HG03469 (cell line): ENCODE measurements around the gene SFXN3.

Source experiments
- ATAC-seq: cut with Tn5 transposase; IDR thresholded peaks from one replicate; pipeline ENCODE4 v1.9.1; 2021; ENCODE audit warnings: mild to moderate bottlenecking, moderate library complexity, moderate number of reproducible peaks; ENCODE audit not compliant: unreplicated experiment

SFXN3 gene

DNA sequence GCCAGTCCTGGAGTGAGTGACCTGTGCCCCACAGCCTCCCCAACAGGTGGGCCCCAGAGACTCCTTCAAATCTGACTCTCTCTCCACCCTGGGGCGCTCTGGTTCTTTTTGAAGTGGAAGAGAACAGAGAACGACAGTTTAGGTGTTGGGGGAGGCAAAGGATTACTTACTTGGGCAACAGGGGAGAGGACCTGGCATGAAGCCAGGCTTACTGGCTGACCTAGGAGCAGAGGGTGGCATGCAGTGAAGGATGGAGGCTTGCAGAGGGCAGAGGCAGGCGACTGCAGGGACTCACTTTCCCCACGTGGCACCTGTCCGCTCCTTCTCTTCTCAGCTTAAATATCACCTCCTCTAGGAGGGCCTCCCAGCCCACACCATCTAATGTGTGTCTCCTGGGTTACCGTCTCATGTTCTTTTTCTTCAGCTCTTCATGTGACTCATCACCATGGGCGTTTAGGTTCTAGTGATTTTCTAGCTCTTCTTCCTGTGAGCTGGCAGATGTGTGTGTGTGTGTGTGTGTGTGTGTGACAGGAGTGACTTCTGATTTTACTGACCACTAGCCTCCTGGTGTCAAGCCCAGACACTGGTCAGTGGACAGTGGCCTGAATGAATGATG lies 16.0 kb upstream of the SFXN3 start:
- ATAC-seq: no peak

GRCh38 chr10:101015582-101015973 lies 15.5 kb upstream of the SFXN3 start:
- no peak for ATAC-seq

- ATAC-seq: no peak
Measured at GRCh38 chr10:101016814-101017213, 14.2 kb upstream of the SFXN3 start.

DNA sequence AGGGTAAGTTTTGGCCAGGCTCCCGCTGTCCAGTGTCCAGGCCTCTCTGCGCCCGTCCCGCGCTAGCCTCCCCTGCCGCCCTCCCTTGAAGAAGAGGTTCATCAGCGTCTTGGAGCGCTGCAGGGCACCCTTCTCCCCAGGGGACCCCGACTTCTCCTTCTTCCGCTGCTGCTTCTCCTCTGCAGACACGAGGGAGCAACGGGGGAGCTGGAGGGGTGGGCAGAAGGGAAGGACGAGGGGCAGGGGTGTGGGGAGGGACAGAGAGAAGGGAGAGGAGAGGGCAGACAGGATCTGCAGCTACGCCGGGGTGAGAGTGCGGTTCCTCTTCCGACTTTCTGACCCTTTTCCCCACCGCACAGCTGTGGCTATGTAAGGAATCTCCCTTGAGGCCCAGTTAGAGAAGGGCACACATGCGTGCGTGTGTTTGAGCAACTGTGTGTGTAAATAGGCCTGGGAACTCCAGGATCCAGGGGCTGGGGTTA lies 12.9 kb upstream of the SFXN3 start:
- no peak for ATAC-seq

- no peak for ATAC-seq
Measured at GRCh38 chr10:101018600-101019439, 12.2 kb upstream of the SFXN3 start.

DNA sequence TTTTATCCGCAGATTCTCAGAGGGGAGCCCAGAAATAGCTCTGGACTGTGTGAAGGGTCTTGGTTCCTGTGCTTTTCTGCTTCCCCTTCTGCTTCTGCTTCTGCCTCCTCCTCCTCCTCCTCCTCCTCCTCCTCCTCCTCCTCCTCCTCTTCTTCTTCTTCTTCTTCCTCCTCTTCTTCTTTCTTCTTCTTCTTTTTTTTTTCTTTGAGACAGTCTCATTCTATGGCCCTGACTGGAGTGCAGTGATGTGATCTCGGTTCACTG lies 11.7 kb upstream of the SFXN3 start:
- ATAC-seq: no peak

DNA sequence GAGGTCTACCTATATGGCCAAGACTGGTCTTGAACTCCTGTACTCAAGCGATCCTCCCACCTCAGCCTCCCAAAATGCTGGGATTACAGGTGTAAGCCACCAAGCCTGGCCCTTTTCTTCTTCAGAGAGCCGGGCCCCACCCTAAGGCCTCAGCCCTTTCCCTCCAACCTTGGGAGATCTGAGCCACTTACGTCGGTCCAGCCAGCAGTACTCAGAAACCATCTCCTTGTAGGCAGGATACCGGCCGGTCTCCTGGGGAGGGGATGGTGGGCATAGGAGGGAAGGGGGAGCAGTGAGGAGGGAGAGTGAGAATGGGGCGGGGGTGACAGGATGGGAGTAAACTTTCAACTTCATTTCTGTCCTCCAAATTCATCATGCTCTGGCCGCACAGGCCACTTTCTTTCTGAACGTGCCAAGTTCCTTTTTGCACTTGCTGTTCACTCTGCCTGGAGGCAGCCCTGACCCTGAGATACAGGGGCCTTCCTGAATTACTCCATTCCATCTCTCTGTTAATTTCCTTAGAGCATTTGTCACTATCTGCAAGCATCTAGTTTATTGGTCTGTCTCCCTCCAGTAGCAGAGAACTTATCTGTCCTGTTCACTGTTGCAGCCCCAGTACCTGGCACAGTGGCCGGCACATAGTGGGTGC lies 10.5 kb upstream of the SFXN3 start:
- ATAC-seq: no peak

GRCh38 chr10:101021239-101021638 lies 9.8 kb upstream of the SFXN3 start:
- ATAC-seq: no peak

- no peak for ATAC-seq
Measured at GRCh38 chr10:101021692-101022251, 9.3 kb upstream of the SFXN3 start.

DNA sequence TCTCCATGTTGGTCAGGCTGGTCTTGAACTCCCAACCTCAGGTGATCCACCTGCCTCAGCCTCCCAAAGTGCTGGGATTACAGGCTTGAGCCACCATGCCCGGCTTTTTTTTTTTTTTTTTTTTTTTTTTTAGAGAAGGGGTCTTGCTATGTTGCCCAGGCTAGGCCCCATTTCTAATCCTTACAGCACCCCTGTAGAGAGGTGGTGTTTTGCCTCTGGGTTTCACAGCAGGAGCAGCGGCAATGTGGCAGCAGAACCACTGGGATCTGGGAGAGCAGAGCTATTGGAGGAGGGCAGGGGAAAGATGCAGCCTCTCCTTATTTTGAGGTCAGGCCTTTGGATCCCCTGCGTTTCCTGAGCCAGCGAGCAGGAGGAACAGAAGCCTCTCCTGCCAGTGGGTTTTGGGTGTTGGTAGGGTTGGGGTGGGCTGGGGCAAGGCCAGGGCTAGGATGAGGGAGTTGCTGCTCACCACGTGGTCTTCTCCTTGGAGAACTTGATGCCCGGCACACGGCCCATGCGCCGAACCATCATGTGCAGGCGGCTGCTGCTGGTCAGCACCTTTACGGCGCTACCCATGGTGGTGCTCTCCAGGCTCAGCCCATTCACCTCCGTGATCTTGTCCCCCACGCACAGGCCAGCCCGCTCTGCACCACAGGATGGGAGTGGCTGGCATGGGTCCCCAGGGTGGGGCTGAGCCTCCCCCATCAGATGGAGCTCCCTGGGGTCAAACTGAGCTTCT lies 7.9 kb upstream of the SFXN3 start:
- no peak for ATAC-seq

DNA sequence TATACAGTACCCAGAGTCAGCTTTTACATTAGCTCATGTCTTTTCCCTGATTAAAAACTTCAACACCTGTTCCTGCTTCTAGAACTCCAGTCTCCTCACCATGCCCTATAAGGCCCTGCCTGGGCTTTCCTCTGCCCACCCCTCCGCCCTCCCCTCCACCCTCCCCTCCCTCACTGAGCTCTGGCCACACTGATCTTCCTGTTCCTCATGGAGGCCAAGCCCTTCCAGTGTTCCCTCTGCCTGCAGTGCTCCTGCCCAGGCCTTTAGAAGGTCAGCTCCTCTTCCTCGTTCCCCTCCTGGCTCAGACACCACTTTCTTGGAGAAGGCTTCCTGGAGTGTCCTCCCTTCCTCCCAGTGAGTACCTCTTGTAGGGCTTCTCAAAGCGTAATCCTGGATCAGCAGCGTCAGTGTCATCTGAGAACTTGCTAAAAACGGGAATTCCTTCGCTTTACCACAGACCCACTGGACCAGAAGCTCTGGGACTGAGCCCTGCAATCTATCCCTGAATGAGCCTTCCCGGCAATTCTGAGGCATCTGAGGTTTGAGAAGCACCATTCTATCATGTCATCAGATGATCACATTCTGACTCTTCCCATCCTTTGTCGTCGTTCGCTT lies 3.8 kb upstream of the SFXN3 start:
- no peak for ATAC-seq

DNA sequence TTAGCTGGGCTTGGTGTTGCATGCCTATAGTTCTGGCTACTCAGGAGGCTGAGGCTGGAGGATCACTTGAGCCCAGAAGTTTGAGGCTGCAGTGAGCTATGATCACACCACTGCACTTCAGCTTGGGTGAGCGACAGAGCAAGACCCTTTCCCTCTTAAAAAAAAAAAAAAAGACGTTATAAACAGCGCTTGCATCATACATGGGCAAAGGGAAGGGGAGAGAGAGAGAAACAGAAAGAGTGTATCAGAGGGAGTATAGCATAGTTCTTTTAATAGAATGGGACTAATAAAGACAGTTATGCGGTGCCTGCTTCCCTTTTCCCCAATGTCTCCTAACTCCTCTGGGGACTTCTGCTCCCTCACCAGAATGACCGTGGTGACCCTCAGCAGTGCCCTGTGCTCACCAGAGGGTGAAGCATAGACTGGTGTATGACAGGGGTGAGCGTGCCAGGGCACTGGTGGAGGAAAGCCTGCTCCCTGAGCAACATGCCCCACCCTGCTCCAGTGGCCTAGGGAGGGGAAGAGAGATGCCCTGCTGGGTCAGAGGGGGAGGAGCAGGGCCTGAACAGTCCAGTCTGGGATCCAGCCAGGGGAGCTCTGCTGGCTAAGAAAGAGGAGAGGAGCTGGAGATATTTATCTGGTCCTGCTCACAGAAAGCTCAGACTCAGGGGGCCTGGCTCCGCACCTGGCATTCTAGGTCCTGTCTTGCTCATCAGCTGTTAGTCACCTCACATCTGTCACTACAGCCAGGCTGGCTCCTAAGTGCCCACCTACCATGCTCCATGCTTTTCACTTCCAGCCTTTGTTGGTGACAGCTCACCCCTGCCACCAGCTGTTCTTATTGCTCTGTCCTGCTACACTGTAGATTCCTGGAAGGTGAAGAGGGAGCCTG lies 2.3 kb upstream of the SFXN3 start:
- no peak for ATAC-seq

DNA sequence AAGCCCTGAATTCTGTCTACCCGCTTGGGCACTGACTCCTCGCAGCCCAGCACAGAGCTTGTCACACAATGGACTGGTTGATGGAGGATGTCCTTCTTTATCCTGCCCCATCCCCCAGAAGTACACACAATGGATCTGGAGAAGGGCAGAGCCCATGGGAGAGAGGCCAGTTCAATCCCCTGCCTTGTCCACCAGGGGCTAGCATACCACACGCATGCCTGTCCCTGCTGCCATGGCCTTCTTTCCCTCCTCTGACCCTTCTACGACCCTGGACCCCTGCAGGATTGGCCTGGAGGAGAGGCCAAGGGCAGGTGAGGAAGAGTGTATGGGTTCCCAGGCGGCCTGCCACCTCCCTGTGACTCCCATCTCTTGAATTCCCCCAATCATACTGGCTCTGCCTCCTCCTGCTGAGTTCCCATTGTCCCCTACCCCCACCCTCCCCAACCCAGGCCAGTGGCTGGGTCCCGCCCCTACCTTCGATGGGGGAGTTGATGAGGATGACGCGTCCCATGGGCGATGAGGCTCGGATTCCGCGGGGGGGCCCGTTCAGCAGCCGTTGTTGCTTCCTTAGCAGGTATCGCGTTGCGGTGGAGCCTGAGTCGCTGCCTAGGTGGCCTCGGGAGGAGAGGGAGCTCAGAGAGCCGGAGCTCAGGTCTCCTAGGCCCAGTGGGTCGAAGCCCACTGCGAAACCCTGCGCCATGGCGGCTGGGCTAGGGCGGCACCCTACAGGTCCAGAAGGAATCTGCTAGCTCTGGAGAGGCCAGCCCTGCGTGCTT lies 1.3 kb upstream of the SFXN3 start:
- no peak for ATAC-seq

DNA sequence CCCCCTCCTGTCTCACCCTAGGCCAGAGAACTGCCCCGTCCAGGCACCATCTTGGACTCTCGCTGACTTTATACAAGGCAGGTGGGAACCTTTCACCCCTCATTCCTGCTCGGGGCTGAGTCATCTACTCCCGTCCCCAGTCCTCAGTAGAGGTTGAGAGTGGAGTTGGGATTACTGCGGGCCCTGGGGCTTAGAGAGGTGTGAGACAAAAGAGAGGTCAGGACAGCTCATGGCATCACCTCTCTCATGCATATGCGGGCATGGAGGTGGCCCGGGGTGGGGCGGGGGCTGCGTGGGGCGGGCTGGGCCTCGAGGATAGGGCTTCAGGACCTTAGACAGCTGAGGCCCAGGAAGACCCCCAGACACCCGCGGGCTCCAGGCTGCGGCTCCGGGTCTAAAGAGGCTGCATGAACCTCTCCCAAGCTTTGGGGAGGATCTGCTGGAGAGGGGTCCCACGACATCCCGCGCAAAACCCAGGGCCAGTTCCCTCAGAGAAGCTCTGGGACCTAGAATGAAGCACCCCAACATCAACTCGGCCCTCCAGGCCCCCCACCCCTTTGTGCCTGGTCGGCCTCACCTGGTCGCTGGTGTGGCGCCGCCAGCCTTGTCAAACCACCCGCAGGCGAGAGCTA lies 422 bp upstream of the SFXN3 start:
- ATAC-seq: no peak

DNA sequence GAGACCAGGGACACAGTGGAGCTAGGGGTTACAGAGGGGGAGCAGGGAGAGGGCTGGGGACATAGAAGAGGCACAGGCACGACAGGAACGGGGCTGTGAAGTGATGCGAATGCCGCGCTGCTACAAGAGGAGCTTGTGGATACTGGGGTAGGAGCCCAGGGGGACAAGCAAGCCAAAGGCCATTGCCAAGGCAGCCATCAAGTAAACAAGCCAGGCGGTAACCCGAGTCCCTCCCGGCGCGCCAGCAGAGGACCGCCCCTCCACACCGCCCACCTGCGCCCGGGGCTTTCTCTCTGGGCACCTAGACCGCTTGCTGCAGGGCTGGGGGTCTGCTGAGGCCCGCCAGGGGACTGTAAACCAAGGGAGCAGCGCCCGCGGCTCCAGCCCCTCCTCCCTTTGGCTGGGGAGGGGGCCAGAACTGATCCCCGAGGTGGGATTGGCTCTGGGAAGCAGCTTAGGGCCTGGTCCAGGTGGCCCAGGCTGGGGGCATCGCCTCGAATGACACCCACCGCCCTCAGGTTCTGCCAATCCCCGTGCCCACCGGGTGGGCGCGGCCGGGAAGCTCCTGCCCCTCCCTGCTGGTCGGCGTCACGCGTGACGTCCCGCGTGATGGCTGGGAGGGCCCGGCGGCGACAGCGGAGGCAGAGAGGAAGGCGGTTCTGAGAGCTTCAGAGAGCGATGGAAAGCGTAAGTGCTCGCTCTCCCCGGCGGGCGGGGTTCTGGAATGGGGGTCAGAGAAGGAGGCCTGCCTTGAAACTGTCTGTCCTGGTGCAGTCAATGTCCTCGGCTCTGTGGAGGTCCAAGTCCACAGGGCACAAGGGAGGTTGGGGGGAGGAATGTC lies 982 bp downstream of the SFXN3 start:
- ATAC-seq: no peak

- no peak for ATAC-seq
Measured at GRCh38 chr10:101032637-101033224, 1.7 kb downstream of the SFXN3 start.

GRCh38 chr10:101033276-101033675 lies 2.2 kb downstream of the SFXN3 start:
- ATAC-seq: no peak
